HCT116 (cell line): ENCODE measurements around the gene NFIX.

Experiments used
- CEBPB ChIP-seq: IDR thresholded peaks from 2 replicates; pipeline ENCODE4 v1.6.1; 2012; ENCODE audit warnings: low read depth
- CTCF ChIP-seq, 3 experiments: fragments of 200-600 bp in 1 of 3; sonication (generic) in 1 of 3; IDR thresholded peaks in 2 of 3; conservative IDR thresholded peaks in 1 of 3; 2 replicates each; pipeline ENCODE4 v1.5.1; 2012 to 2017; ENCODE audit warnings: low read depth in 2 of 3, low read length in 2 of 3, antibody characterized with exemption in 1 of 3, borderline replicate concordance in 1 of 3, control low read depth in 1 of 3, mild to moderate bottlenecking in 1 of 3, mixed read lengths in 1 of 3, mixed run types in 1 of 3, moderate library complexity in 1 of 3; ENCODE audit not compliant: insufficient read depth in 1 of 3
- EZH2 ChIP-seq: fragments of 200-600 bp; sonication (generic); IDR thresholded peaks from 2 replicates; pipeline ENCODE4 v1.6.1; 2017; ENCODE audit warnings: antibody characterized with exemption, mixed run types
- EZH2phosphoT487 ChIP-seq: fragments of 200-600 bp; IDR thresholded peaks from 2 replicates; pipeline ENCODE4 v1.6.1; 2018; ENCODE audit warnings: antibody characterized with exemption, borderline replicate concordance
- JUND ChIP-seq: IDR thresholded peaks from 2 replicates; pipeline ENCODE4 v1.6.1; 2012
- MAX ChIP-seq: IDR thresholded peaks from 2 replicates; pipeline ENCODE4 v1.6.1; 2012
- POLR2A ChIP-seq: IDR thresholded peaks from 2 replicates; pipeline ENCODE4 v1.7.0; 2011; ENCODE audit warnings: borderline replicate concordance; ENCODE audit not compliant: insufficient read depth, insufficient read length; ENCODE audit errors: extremely low read depth
- POLR2AphosphoS5 ChIP-seq: IDR thresholded peaks from 2 replicates; pipeline ENCODE4 v1.6.1; 2011; ENCODE audit warnings: mild to moderate bottlenecking, low read depth, low read length, moderate library complexity
- YY1 ChIP-seq: IDR thresholded peaks from 2 replicates; pipeline ENCODE4 v1.6.1; 2011; ENCODE audit warnings: low read length, low read depth, moderate library complexity, mild to moderate bottlenecking; ENCODE audit not compliant: insufficient replicate concordance; ENCODE audit errors: extremely low read depth
- ZNF274 ChIP-seq: fragments of 200-500 bp; sonication (Bioruptor generic); IDR thresholded peaks from 2 replicates; pipeline ENCODE4 v1.6.1; 2014; ENCODE audit warnings: mild to moderate bottlenecking, low read depth, low read length, inconsistent platforms
- TF ChIP-seq, protein P1 (sequence below): IDR thresholded peaks from 2 replicates; pipeline ENCODE4 v1.6.1; 2012; ENCODE audit warnings: low read depth

DNA sequence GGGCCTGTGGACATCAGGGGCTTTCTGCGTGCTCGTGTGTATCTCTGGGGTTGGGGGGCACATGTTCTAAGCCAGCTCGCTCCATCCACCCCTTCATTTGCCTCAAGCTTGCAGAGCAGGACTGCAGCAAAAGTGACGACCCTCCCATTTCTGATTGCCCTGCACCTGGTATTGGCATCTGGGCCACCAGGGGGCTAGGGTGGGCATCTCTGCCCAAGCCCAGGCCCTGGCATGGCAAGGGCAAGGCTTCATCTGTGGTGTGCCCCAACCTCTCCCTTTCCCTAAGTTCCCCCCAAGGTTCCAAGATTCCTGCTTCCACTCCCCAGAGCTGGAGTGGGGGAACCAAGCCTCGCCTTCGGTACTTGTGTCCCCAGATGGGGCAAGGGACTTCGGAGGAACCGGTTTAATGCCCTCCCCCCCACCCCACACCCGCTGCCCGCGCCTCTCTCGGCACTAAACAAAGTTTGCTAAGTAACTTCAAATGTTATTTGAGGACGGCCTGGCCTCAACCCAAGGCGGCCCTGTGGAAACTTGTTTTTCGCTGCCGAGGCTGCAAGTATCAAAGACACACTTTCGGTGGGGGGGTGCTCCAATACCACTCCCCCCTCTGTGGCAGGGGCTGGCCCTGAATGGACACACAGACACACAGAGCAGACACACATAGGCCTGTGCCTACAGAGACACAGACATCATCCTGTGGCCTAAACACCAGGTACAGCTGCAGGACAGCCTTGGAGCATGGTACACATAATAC, 12.2 kb downstream of the NFIX start:
- TF ChIP-seq POLR2AphosphoS5 (no peak), CTCF (IDR thresholded peaks at IDR 0.05 in 2 of 3, conservative IDR thresholded peaks at IDR 0.05 in 1 of 3; ENCODE audit: borderline replicate concordance in 1 of 3, insufficient read depth in 1 of 3, low read depth in 2 of 3, low read length in 2 of 3) (peak in 1 of 3 experiments; percentile 9; a peak in 1 of 6 replicates), YY1 (no peak), EZH2 (no peak), EZH2phosphoT487 (no peak), POLR2A (no peak), CEBPB (no peak), JUND (no peak), MAX (no peak), ZNF274 (no peak)
- TF ChIP-seq, protein P1, sequence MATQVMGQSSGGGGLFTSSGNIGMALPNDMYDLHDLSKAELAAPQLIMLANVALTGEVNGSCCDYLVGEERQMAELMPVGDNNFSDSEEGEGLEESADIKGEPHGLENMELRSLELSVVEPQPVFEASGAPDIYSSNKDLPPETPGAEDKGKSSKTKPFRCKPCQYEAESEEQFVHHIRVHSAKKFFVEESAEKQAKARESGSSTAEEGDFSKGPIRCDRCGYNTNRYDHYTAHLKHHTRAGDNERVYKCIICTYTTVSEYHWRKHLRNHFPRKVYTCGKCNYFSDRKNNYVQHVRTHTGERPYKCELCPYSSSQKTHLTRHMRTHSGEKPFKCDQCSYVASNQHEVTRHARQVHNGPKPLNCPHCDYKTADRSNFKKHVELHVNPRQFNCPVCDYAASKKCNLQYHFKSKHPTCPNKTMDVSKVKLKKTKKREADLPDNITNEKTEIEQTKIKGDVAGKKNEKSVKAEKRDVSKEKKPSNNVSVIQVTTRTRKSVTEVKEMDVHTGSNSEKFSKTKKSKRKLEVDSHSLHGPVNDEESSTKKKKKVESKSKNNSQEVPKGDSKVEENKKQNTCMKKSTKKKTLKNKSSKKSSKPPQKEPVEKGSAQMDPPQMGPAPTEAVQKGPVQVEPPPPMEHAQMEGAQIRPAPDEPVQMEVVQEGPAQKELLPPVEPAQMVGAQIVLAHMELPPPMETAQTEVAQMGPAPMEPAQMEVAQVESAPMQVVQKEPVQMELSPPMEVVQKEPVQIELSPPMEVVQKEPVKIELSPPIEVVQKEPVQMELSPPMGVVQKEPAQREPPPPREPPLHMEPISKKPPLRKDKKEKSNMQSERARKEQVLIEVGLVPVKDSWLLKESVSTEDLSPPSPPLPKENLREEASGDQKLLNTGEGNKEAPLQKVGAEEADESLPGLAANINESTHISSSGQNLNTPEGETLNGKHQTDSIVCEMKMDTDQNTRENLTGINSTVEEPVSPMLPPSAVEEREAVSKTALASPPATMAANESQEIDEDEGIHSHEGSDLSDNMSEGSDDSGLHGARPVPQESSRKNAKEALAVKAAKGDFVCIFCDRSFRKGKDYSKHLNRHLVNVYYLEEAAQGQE, result no peak
